Naive thymus-derived CD8-positive, alpha-beta T cell (primary cell): ENCODE measurements around the gene CROCC2. TPM values are rescaled to one million over a fixed set of nuclear protein-coding genes. Genes with fewer than 3 reads are reported as not detected.
A peak's percentile ranks its signal among the peaks of the same experiment; 100 is the strongest.

ENCODE experiments used
- ATAC-seq, 2 donors: fragments of 150-1000 bp; cut with Tn5 transposase in 1 of 2; sonication (Bioruptor Pico), chemical (Tn5 transposase) in 1 of 2; 1 replicate in 1 of 2; 2 replicates in 1 of 2; pipeline ENCODE4 v1.10.0; 2021; ENCODE audit warnings: mild to moderate bottlenecking in 2 of 2, moderate library complexity in 2 of 2
- POLR2A ChIA-PET: fragments of 350-600 bp; sonication (Branson Sonifier 250); formaldehyde crosslinking; loops from one replicate; lab custom pipeline; 2021; ENCODE audit warnings: antibody characterized with exemption; lab: Charles Lee
- DNase-seq, 10 donors: peaks; one replicate each; pipeline versions ENCODE4 v3.0.0 to v3.0.0-alpha.2; 2020 to 2022
- H3K27ac Mint-ChIP-seq, 10 donors: one replicate each; pipeline ENCODE4 v1.8.0; 2020 to 2022; ENCODE audit warnings: mild to moderate bottlenecking in 10 of 10, mixed read lengths in 10 of 10, moderate library complexity in 4 of 10, inconsistent platforms in 1 of 10
- H3K27me3 Mint-ChIP-seq, 5 donors: one replicate each; pipeline ENCODE4 v1.8.0; 2021 to 2022; ENCODE audit warnings: mixed read lengths in 5 of 5
- H3K36me3 Mint-ChIP-seq, 3 donors: one replicate each; pipeline ENCODE4 v1.8.0; 2020 to 2022; ENCODE audit warnings: mixed read lengths in 3 of 3, mild to moderate bottlenecking in 2 of 3, inconsistent platforms in 1 of 3
- H3K4me1 Mint-ChIP-seq, 4 donors: one replicate each; pipeline ENCODE4 v1.8.0; 2021 to 2022; ENCODE audit warnings: mixed read lengths in 4 of 4
- H3K4me3 Mint-ChIP-seq, 10 donors: one replicate each; pipeline ENCODE4 v1.8.0; 2020 to 2022; ENCODE audit warnings: mild to moderate bottlenecking in 10 of 10, mixed read lengths in 10 of 10, moderate library complexity in 6 of 10, inconsistent platforms in 1 of 10
- H3K9me3 Mint-ChIP-seq, 9 donors: one replicate each; pipeline ENCODE4 v1.8.0; 2020 to 2022; ENCODE audit warnings: mixed read lengths in 9 of 9, mild to moderate bottlenecking in 3 of 9, inconsistent platforms in 1 of 9, moderate library complexity in 1 of 9
- polyA plus RNA-seq, 3 donors: library from polyadenylated mRNA; unstranded; fragments of 300-500 nt; fragmentation: Illumina TruSeq; gene quantifications; one replicate each; pipeline ENCODE4 v1.2.3, GENCODE V29; 2021
- total RNA-seq, 8 experiments: library from RNA in 2 of 8; stranded (reverse) in 2 of 8; gene quantifications; one replicate each; pipeline ENCODE4 v1.2.3 and lab custom pipeline; 2021 to 2026

CROCC2 gene
- total and polyA plus RNA-seq, 5 experiments from 2014 or later, result not detected

- ATAC-seq (no peak), DNase-seq (peak in 1 of 10 donors; percentile 21)
- Mint-ChIP-seq H3K4me3 (peak overlapping the region in 8 of 10 donors; percentile 38 to 90 (median 81)), H3K9me3 (peaks cover under 1 to 14% (median 4%) of the 10 kb centered on the region in 9 donors), H3K36me3 (peaks cover 3 to 12% (median 5%) of the 10 kb centered on the region in 3 donors), H3K27ac (peak overlapping the region; percentile 88 to 97 (median 96)), H3K4me1 (peaks cover 39 to 87% (median 62%) of the 10 kb centered on the region in 4 donors), H3K27me3 (no peaks in the 10 kb centered on the region)
- POLR2A ChIA-PET, result interaction anchor here (0.9 to 3.3 kb wide), 22 partner anchors 9 to 139 kb away, joined by 3 to 31 read pairs (median 5); partner anchors contain the start of genes MTERF4, PASK, PPP1R7 and SNED1
Measured at GRCh38 chr2:241010531-241011295, 104.6 kb downstream of the CROCC2 start.

- POLR2A ChIA-PET, result interaction anchor here (0.9 to 2.8 kb wide), 12 partner anchors 8 to 138 kb away, joined by 3 to 12 read pairs (median 5); partner anchors contain the start of genes MTERF4, PASK and SNED1
- H3K36me3 Mint-ChIP-seq, result peaks cover 0 to 12% (median under 1%) of the 10 kb centered on the region in 3 donors
Measured at GRCh38 chr2:241011296-241011600, 105.1 kb downstream of the CROCC2 start.

GRCh38 chr2:241011751-241012510 lies 105.8 kb downstream of the CROCC2 start:
- POLR2A ChIA-PET, result interaction anchor here (0.7 to 1.5 kb wide), 13 partner anchors 9 to 137 kb away, joined by 3 to 12 read pairs (median 4); partner anchors contain the start of genes MTERF4, PASK and SNED1
- Mint-ChIP-seq H3K9me3 (peaks cover 0 to 10% (median 0%) of the 10 kb centered on the region in 9 donors), H3K27me3 (no peaks in the 10 kb centered on the region), H3K27ac (peak overlapping the region; percentile 72 to 96 (median 88)), H3K4me3 (peak overlapping the region; percentile 19 to 76 (median 64)), H3K36me3 (peaks cover 0 to 12% (median 0%) of the 10 kb centered on the region in 3 donors), H3K4me1 (peaks cover 30 to 75% (median 56%) of the 10 kb centered on the region in 4 donors)
- ATAC-seq (peak; percentile 56 to 60), DNase-seq (peak in 8 of 10 donors; percentile 38 to 74 (median 54))

More at GRCh38 chr2:241011296-241011600, 105.1 kb downstream of the CROCC2 start:
- peaks cover 0 to 10% (median 0%) of the 10 kb centered on the region in 9 donors for H3K9me3 Mint-ChIP-seq
- DNase-seq (no peak), ATAC-seq (no peak)
- peak overlapping the region; percentile 72 to 92 (median 88) for H3K27ac Mint-ChIP-seq
- H3K4me1 Mint-ChIP-seq, result peaks cover 36 to 82% (median 62%) of the 10 kb centered on the region in 4 donors
- peak overlapping the region in 9 of 10 donors; percentile 38 to 76 (median 64) for H3K4me3 Mint-ChIP-seq
- H3K27me3 Mint-ChIP-seq, result no peaks in the 10 kb centered on the region

GRCh38 chr2:241014224-241014623 lies 108.1 kb downstream of the CROCC2 start:
- Mint-ChIP-seq H3K4me3 (no peak overlapping the region), H3K27me3 (no peaks in the 10 kb centered on the region), H3K36me3 (peaks cover 0 to 15% (median 0%) of the 10 kb centered on the region in 3 donors), H3K9me3 (peaks cover 0 to 10% (median 0%) of the 10 kb centered on the region in 9 donors), H3K4me1 (peaks cover 24 to 58% (median 41%) of the 10 kb centered on the region in 4 donors), H3K27ac (peak overlapping the region in 6 of 10 donors; percentile 6 to 82 (median 47))
- POLR2A ChIA-PET, result interaction anchor here (1.1 to 1.5 kb wide), 3 partner anchors 12 to 23 kb away, joined by 3 to 6 read pairs (median 3); no protein-coding TSS in a partner anchor
- DNase-seq, result no peak
- ATAC-seq, result no peak

DNA sequence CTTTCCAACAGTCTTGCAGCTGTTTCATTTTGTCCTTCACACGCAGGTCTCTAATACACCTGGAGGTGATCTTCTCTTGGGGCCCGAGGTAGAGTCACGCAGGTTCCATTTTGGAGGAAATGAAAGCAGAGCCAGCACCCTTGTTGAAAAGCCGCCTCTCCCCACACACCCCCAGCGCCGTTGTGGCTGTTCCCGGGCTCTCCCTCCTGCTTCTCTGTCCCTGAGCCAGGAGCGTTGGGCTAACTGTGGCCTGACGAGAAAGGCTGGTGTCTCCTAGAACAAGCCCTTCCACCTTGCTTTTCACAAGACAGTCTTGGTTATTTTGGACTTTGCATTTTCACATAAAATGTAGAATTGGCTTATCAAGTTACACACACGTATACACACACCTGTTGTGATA lies 108.6 kb downstream of the CROCC2 start:
- POLR2A ChIA-PET, result no interaction called here
- peaks cover 0 to 15% (median 0%) of the 10 kb centered on the region in 3 donors for H3K36me3 Mint-ChIP-seq
- peaks cover 0 to 10% (median 0%) of the 10 kb centered on the region in 9 donors for H3K9me3 Mint-ChIP-seq
- DNase-seq (no peak), ATAC-seq (no peak)
- H3K4me3 Mint-ChIP-seq, result no peak overlapping the region
- peaks cover 23 to 53% (median 36%) of the 10 kb centered on the region in 4 donors for H3K4me1 Mint-ChIP-seq
- peak overlapping the region in 6 of 10 donors; percentile 6 to 85 (median 28) for H3K27ac Mint-ChIP-seq
- H3K27me3 Mint-ChIP-seq, result no peaks in the 10 kb centered on the region

DNA sequence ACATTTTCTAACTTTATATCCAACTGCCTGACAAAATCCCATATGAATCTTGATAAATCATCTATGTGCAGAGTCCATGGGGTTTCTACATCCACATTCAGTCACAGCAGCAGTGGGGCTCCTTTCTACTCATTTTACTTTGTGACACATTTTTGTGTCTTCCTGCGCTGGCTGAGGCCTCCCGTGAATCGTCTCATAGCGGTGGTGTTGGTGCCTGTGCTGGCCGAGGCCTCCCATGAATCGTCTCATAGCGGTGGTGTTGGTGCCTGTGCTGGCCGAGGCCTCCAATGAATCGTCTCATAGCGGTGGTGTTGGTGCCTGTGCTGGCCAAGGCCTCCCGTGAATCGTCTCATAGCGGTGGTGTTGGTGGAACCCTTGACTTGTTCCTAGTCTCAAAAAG lies 109.3 kb downstream of the CROCC2 start:
- H3K4me1 Mint-ChIP-seq, result peaks cover 18 to 46% (median 31%) of the 10 kb centered on the region in 4 donors
- H3K4me3 Mint-ChIP-seq, result no peak overlapping the region
- peaks cover 0 to 15% (median 0%) of the 10 kb centered on the region in 3 donors for H3K36me3 Mint-ChIP-seq
- ATAC-seq (no peak), DNase-seq (no peak)
- H3K9me3 Mint-ChIP-seq, result peaks cover 0 to 10% (median 0%) of the 10 kb centered on the region in 9 donors
- POLR2A ChIA-PET, result no interaction called here
- H3K27me3 Mint-ChIP-seq, result no peaks in the 10 kb centered on the region
- peak overlapping the region in 2 of 10 donors; percentile 16 to 35 for H3K27ac Mint-ChIP-seq

- Mint-ChIP-seq H3K27me3 (no peaks in the 10 kb centered on the region), H3K4me3 (no peak overlapping the region), H3K4me1 (peaks cover 10 to 37% (median 25%) of the 10 kb centered on the region in 4 donors), H3K27ac (peak overlapping the region in 2 of 10 donors; percentile 24 to 47), H3K36me3 (peaks cover 5 to 24% (median 7%) of the 10 kb centered on the region in 3 donors), H3K9me3 (peaks cover 0 to 14% (median 3%) of the 10 kb centered on the region in 9 donors)
- DNase-seq (no peak), ATAC-seq (no peak)
- POLR2A ChIA-PET, result interaction anchor here (0.7 to 2.0 kb wide), 4 partner anchors 21 to 66 kb away, joined by 4 to 6 read pairs (median 5); no protein-coding TSS in a partner anchor
Measured at GRCh38 chr2:241017228-241017940, 111.2 kb downstream of the CROCC2 start.

DNA sequence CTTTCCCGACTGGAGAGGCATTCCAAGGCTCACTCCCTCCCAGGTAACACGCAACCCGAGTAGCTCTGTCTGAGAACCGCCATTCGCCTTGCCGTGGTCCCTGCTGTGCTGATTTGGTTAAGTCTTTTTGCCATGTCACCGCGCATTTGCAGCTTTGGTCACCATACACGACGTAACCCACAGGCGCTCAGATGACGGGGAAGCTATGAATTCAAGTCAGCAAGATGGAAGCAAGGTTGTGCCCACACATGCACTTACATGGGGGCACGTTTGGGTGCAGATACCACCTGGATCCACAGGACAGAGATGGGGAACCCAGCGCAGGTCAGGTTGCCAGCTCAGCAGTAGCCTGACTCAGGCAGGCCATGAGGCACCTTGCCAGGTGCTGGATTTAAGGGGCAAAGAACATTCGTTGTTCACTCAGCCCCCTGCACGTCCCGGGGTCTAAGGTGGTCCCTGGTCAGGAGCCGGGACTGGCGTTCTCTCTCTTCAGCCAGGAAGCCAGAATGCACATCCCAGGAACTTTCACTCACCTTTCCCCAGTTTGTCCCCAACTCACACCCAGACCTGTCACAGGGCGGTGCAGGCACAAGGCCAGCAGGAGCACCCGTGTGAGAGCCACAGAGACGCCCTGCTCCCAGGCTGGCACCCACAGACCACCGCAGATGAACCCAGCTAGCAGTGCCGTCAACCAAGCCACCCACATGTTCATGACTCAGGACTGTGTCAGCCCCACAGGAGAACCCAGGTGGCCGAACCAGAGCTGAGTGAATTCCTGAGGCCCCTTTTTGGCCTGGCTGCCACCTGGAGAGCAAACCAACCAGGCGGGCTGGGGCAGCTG lies 112.1 kb downstream of the CROCC2 start:
- H3K27me3 Mint-ChIP-seq, result no peaks in the 10 kb centered on the region
- H3K36me3 Mint-ChIP-seq, result peaks cover 7 to 27% (median 10%) of the 10 kb centered on the region in 3 donors
- ATAC-seq, result no peak
- peak overlapping the region in 1 of 10 donors; percentile 10 for H3K4me3 Mint-ChIP-seq
- H3K27ac Mint-ChIP-seq, result peak overlapping the region in 5 of 10 donors; percentile 15 to 57 (median 37)
- H3K4me1 Mint-ChIP-seq, result peaks cover 5 to 28% (median 19%) of the 10 kb centered on the region in 4 donors
- no peak for DNase-seq
- POLR2A ChIA-PET, result interaction anchor here (0.6 to 2.0 kb wide), 4 partner anchors 9 to 59 kb away, joined by 3 to 6 read pairs (median 5); no protein-coding TSS in a partner anchor
- peaks cover 0 to 19% (median 7%) of the 10 kb centered on the region in 9 donors for H3K9me3 Mint-ChIP-seq

DNA sequence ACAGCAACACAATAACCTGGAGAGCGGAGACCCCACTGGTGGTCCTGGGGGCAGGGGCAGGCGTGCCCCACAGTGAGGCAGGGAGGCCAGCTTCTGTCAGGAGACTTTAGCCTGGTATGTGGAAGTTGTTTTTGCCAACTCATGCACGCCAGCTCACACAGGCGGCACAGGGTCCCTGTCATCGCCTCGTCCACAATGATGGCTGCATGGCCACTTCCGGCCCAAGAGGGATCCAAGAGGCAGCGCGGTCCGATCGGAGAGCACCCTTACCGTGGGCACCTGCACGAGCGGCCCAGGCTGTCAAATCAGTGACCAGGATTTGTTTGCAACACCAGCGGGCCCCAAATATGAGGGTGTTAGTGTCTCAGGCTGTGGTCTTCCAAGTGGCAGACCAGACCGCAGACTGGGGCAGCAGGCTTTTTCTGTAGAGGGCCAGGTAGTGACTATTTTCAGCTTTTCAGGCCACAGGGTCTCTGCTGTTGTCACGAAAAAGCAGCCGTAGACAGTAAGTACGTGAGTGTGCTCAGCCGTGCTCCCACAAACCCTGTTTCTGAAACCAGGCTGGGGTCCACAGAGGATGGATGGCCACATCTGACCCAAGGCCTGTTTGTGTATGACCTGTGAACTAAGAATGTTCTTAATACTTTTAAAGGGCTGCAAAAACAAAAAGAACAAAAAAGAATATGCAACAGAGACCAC lies 113.5 kb downstream of the CROCC2 start:
- no peak for DNase-seq
- H3K27ac Mint-ChIP-seq, result peak overlapping the region in 2 of 10 donors; percentile 40 to 57
- POLR2A ChIA-PET, result interaction anchor here (1.7 kb wide), 1 partner anchor 10 kb away, joined by 6 read pairs; no protein-coding TSS in a partner anchor
- H3K4me1 Mint-ChIP-seq, result peaks cover 3 to 19% (median 15%) of the 10 kb centered on the region in 4 donors
- H3K9me3 Mint-ChIP-seq, result peaks cover 0 to 14% (median 7%) of the 10 kb centered on the region in 9 donors
- peaks cover 7 to 26% (median 10%) of the 10 kb centered on the region in 3 donors for H3K36me3 Mint-ChIP-seq
- ATAC-seq, result no peak
- no peak overlapping the region for H3K4me3 Mint-ChIP-seq
- H3K27me3 Mint-ChIP-seq, result no peaks in the 10 kb centered on the region

DNA sequence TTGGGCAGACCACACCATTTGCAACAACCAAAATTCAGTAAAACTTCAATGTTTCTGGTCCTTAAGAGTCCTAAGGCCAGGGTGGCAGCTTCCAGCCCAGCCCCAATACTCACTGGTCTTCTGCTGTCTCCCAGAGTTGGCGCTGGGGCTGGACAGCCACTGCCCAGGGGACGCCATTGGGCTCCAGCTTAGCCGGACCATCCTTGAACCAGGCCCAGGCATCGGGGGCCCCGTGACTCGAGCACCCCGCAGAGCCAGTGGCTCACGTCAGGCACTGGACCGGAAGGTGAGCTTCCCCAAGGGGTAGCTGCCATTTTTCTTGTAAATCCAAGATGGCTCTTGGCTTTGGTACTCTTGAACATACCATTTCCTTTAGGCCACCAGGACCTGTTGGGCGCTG lies 114.1 kb downstream of the CROCC2 start:
- Mint-ChIP-seq H3K4me1 (peaks cover 0 to 15% (median 10%) of the 10 kb centered on the region in 4 donors), H3K27me3 (no peaks in the 10 kb centered on the region), H3K36me3 (peaks cover 7 to 21% (median 13%) of the 10 kb centered on the region in 3 donors), H3K9me3 (peaks cover 0 to 18% (median 10%) of the 10 kb centered on the region in 9 donors), H3K27ac (no peak overlapping the region), H3K4me3 (no peak overlapping the region)
- ATAC-seq (no peak), DNase-seq (no peak)
- POLR2A ChIA-PET, result interaction anchor here (1.7 kb wide), 1 partner anchor 11 kb away, joined by 6 read pairs; no protein-coding TSS in a partner anchor
